ENCODE data around the gene C11orf52. TPM values are rescaled to one million over a fixed set of nuclear protein-coding genes. Genes with fewer than 3 reads are reported as not detected.
"Not testable (repeated sequence)": the region's sequence is repeated elsewhere in the genome, so short reads cannot be mapped to it uniquely, and the experiment has no call there.

C11orf52 gene
- total and polyA plus RNA-seq, 2 of the 8 experiments (the other 6 are each of a cell fraction or from before 2014, with no cell fraction given), result 1.7 to 2.7 TPM

DNA sequence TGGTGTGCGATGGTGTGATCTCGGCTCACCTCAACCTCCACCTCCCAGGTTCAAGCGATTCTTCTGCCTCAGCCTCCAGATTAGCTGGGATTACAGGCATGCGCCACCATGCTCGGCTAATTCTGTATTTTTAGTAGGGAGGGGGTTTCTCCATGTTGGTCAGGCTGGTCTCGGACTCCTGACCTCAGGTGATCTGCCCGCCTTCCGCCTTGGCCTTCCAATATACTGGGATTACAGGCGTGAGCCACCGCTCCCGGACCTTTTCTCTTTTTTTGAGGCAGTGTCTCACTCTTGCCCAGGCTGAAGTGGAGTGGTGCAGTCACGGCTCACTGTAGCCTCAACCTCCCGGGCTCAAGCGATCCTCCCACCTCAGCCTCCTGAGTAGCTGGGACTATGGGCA, 14.5 kb downstream of the C11orf52 start:
- H2BK5ac ChIP-seq (ENCODE audit: low read depth, low read length); H2BK12ac ChIP-seq (ENCODE audit: low read depth, low read length); H3K79me2 ChIP-seq (ENCODE audit: control insufficient read depth in 1 of 2, insufficient read depth in 2 of 2, low read length in 2 of 2); DNase-seq (ENCODE audit: low read depth in 1 of 2, low spot score in 2 of 2); H3K14ac ChIP-seq (ENCODE audit: insufficient read length); H2BK20ac ChIP-seq (ENCODE audit: low read length); H4K8ac ChIP-seq (ENCODE audit: extremely low read depth, insufficient read depth, low read length); H3K79me1 ChIP-seq (ENCODE audit: low read depth, low read length); H3K18ac ChIP-seq (ENCODE audit: extremely low read depth, low read length); FAIRE-seq; H2BK120ac ChIP-seq (replicated peaks; ENCODE audit: low read depth, low read length); H2BK15ac ChIP-seq (ENCODE audit: low read length); H3K27me3 ChIP-seq (replicated peaks in 1 of 4; ENCODE audit: control insufficient read depth in 3 of 4, extremely low read depth in 1 of 4, insufficient read depth in 3 of 4, low read length in 3 of 4); H3K56ac ChIP-seq (replicated peaks; ENCODE audit: insufficient read length, low read depth, low read length); H3K4me3 ChIP-seq (ENCODE audit: extremely low read depth in 1 of 4, insufficient read depth in 2 of 4, low read depth in 3 of 4, low read length in 4 of 4); H3K36me3 ChIP-seq (ENCODE audit: control insufficient read depth in 2 of 4, insufficient read depth in 4 of 4, low read length in 3 of 4); H4K5ac ChIP-seq (ENCODE audit: insufficient read length, low read depth, low read length); H2AFZ ChIP-seq (ENCODE audit: low read length); H3K4me2 ChIP-seq (ENCODE audit: insufficient read depth in 1 of 2, low read depth in 2 of 2, low read length in 2 of 2); H3K23ac ChIP-seq (ENCODE audit: insufficient read length); H3K9ac ChIP-seq (replicated peaks in 1 of 4; ENCODE audit: extremely low read depth in 1 of 4, low read depth in 3 of 4, low read length in 3 of 4); H2AK5ac ChIP-seq (ENCODE audit: low read depth, low read length); H3K4ac ChIP-seq (replicated peaks; ENCODE audit: insufficient read length, low read depth, low read length); H3K9me3 ChIP-seq (ENCODE audit: insufficient read depth in 2 of 2, low read depth in 1 of 2, low read length in 1 of 2); H4K20me1 ChIP-seq (replicated peaks in 1 of 2; ENCODE audit: control insufficient read depth in 1 of 2, insufficient read depth in 2 of 2, low read length in 2 of 2); H4K91ac ChIP-seq (replicated peaks; ENCODE audit: insufficient read length, low read length); H3K27ac ChIP-seq (ENCODE audit: low read depth, low read length); POLR2A ChIA-PET (ENCODE audit: partially characterized antibody): not testable (repeated sequence)
- CTCF ChIA-PET (ENCODE audit: partially characterized antibody), result interaction anchor here (0.6 to 25.5 kb wide), 9 partner anchors 9 to 84 kb away, joined by 3 to 565 read pairs (median 4); partner anchors contain the start of gene CRYAB
- 92% methylated on average over 14 of the region's 14 CpGs; no CpG with 5 or more reads in 1 of the 2 experiments for WGBS, 2 experiments (ENCODE audit: extremely low coverage in 1 of 2, insufficient coverage in 1 of 2, insufficient read length in 1 of 2, insufficient replicate concordance in 2 of 2, low coverage in 1 of 2, low lambda C conversion rate in 2 of 2, missing lambda C conversion rate in 1 of 2)
- H3K4me1 ChIP-seq (replicated peaks in 1 of 4; ENCODE audit: control insufficient read depth in 3 of 4, insufficient read depth in 4 of 4, low read length in 3 of 4), result peaks cover 4 to 15% (median 8%) of the 10 kb centered on the region in 4 experiments; a peak in 6 of 7 replicates
- peaks cover 10% of the 10 kb centered on the region for H3K23me2 ChIP-seq (ENCODE audit: low read depth, low read length)
